Stimulated activated CD8-positive, alpha-beta memory T cell treated with anti-CD3 and anti-CD28 coated beads, Interleukin-4, amount 100 ng/mL, for 1 hour (primary cell): ENCODE results near the gene RSRC2.
"Not testable (repeated sequence)": the region's sequence is repeated elsewhere in the genome, so short reads cannot be mapped to it uniquely, and the experiment has no call there.

Experiments
- DNase-seq, 2 donors: peaks; one replicate each; pipeline ENCODE4 v3.0.0-alpha.2; 2020; ENCODE audit warnings: low read depth in 2 of 2, low spot score in 1 of 2

Gene RSRC2

DNA sequence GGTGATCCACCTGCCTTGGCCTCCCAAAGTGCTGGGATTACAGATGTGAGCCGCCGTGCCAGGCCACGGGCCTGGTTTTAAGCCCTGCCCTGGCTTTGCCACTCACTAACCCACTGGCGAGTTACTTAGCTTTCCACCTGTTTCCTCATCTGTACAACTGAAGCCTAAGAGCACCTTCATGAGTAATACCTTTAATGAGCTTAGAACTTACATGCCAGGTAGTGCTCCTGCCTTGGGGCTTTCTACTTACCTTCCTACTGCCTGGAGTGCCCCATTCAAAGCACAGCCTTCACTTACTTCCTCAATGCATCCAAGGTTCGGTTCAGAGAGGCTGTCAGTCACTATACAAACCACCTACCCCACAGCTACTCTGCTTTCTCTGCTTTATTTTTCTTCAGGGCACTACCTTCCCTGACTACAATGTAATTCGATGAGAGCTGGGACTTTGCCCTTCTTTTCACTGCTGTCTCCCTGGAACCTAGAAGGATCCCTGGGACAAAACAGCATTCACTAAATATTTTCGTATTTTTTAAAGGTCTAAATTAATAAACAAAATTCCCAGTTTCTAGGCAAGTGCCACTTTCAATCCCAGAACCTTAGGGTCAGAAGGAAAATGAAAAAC lies 39.8 kb downstream of the RSRC2 start:
- no peak for DNase-seq

DNA sequence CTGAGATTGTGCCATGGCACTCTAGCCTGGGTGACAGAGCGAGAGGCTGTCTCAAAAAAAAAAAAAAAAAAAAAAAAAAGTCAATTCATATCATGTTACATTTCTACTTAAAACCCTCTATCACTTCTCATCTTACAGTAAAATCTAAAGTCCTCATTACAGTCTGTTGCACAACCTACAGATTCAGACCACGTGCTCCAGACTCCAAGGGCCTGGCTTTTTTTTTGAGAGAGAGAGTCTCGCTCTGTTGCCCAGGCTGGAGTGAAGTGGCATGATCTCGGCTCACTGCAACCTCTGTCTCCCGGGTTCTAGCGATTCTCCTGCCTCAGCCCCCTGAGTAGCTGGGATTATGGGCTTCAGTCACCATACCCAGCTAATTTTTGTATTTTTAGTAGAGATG lies 40.4 kb downstream of the RSRC2 start:
- DNase-seq, result not testable (repeated sequence)

- not testable (repeated sequence) for DNase-seq
Observed at GRCh38 chr12:122484385-122484784, 42.4 kb downstream of the RSRC2 start.

DNA sequence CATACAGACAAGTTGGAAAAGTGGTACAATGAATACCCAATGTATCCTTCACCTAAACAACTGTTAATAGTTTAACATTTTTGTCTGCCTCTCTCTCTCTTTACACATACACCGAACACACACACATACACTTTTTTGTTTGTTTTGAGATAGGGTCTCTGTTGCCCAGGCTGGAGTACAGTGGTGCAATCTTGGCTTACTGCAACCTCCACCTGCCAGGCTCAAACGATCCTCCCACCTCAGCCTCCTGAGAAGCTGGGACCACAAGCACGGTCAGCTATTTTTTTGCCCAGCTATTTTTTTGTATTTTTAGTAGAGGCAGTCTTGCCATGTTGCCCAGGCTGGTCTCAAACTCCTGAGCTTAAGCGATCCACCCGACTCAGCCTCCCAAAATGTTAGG lies 42.8 kb downstream of the RSRC2 start:
- DNase-seq, result no peak

DNA sequence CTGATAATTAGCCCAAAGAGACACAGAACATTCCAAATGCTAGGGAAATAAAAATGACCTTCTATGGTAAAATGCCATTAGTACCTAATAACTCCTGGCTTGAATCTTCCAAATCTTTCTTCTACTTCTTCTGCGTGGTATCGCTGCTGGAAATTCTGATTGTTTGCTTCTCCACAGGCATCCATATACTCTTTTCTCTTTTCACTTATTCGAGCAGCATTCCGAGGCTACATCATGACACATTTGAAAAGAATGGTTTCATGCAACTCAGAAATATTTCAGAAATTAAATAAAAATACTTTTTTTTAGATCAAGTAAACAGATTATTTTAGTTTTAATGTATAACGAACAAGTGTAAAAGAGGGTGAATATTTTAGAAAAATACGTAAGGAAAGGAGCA lies 44.9 kb downstream of the RSRC2 start:
- no peak for DNase-seq

DNA sequence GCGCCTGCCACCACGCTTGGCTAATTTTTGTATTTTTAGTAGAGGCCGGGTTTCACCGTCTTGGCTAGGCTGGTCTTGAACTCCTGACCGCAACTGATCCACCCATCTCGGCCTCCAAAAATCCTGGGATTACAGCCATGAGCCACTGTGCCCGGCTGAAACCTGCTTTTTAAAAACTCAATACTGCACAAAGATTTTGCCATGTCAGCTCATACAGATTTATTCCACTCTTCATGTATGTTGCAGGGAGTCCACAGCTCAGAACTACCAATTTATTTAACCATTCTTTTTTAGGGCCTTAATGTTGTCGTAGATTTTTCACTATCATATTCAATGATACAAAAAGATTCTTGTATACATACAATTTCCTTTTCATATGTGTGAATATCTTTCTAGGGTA lies 46.0 kb downstream of the RSRC2 start:
- no peak for DNase-seq

DNA sequence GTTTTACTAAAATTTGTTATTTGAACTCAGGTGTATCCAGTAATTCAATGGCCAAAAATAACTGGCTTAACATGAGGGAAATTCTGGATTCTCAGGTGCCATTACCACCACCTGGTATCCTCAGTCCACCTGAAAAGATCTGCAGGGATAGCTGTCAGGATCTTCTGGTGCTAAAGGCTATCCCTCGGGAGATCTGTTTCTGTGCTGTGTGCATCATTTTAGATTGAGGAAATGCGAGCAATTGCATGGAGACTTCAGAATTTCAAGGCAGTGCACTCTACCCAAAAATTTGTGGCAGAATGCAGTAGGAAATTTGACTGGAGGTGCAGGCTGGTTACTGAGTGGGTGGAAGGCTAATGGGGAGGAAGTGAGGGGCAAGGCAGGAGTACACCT lies 52.4 kb downstream of the RSRC2 start:
- DNase-seq, result no peak

- DNase-seq, result no peak
Observed at GRCh38 chr12:122473543-122474323, 53.0 kb downstream of the RSRC2 start.

GRCh38 chr12:122471324-122472226 lies 55.2 kb downstream of the RSRC2 start:
- no peak for DNase-seq

- not testable (repeated sequence) for DNase-seq
Observed at GRCh38 chr12:122470576-122470975, 56.2 kb downstream of the RSRC2 start.

- DNase-seq, result not testable (repeated sequence)
Observed at GRCh38 chr12:122469856-122470255, 56.9 kb downstream of the RSRC2 start.

DNA sequence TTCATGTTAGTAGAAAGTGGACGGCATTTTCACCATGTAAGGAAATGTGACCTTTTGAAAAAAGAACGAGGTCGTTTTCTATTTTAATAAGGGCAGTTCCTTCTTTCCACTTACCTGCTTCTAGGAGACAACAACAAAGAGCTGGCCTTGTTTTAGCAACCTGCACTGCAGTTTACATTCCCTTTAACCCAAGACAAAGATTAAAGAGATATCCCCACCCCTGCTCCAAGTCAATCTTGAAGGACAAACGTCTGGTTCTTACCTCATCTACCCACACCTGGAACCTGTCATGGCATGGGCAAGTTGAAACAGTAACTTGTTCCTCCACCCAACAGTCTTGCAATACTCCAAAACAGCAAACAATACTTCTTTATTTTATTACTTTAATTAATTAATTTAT lies 58.8 kb downstream of the RSRC2 start:
- DNase-seq, result no peak

DNA sequence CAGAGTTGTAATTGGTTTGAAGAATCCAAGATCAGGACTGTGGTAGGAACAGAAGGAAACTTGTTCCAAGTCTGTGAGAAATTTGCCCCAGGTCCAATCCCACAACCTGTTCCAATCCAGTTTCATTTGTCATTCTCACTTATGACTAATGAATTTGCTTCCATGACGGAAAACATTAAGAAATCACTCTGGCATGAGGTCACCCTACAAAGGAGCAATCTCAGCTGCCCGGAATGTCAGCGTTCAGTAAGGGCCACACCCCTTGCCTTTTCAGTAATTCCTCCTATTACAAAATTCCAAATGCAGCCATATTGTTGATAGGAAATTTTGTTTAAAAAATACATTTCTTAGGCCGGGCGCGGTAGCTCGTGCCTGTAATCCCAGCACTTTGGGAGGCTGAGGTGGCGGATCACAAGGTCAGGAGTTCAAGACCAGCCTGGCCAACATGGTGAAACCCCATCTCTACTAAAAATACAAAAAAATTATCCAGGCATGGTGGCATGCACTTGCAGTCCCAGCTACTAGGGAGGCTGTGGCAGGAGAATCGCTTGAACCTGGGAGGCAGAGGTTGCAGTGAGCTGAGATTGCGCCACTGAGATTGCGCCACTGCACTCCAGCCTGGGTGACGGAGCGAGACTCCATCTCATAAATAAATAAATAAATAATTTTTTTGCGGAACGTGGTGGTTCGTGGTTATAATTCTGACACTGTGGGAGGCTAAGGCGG lies 62.3 kb downstream of the RSRC2 start:
- DNase-seq, result not testable (repeated sequence)

- DNase-seq, result no peak
Observed at GRCh38 chr12:122460641-122461040, 66.1 kb downstream of the RSRC2 start.

DNA sequence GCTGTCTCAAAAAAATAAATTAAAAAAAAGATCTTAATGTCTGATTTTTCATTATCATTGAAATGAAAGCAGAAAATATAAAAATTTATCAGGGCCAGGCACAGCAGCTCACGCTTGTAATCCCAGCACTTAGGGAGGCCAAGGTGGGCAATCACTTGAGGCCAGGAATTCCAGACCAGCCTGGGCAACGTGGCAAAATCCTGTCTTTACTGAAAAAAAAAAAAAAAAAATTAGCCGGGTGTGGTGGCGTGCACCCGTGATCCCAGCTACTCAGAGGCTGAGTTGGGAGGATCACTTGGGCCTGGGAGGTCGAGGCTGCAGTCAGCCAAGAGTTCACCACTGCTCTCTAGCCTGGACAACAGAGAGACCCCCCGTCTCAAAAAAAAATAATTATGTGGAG lies 66.7 kb downstream of the RSRC2 start:
- DNase-seq, result no peak

DNA sequence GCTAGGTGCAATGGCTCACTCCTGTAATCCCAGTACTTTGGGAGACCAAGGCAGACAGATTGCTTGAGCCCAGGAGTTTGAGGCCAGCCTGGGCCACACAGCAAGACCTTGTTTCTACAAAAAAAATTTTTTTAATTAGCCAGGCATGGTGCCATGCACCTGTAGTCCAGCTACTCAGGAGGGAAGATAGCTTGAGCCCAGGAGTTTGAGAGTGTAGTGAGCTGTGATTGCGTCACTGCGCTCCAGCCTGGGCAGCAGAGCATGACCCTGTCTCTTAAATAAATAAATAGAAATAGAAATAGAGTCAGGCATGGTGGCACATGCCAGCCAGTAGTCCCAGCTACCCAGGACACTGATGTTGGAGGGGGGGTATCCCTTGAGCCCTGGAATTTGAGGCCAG lies 67.5 kb downstream of the RSRC2 start:
- no peak for DNase-seq

GRCh38 chr12:122458105-122459035 lies 68.4 kb downstream of the RSRC2 start:
- DNase-seq, result no peak

- DNase-seq, result no peak
Observed at GRCh38 chr12:122457627-122458026, 69.1 kb downstream of the RSRC2 start.

GRCh38 chr12:122454739-122455138 lies 72.0 kb downstream of the RSRC2 start:
- DNase-seq, result no peak

GRCh38 chr12:122454250-122454721 lies 72.5 kb downstream of the RSRC2 start:
- DNase-seq, result no peak
